Ishikawa (cell line): ENCODE measurements around the gene DNAH7.

Experiments
- CEBPB ChIP-seq: IDR thresholded peaks from 2 replicates; pipeline ENCODE4 v1.6.1; 2012
- RAD21 ChIP-seq: IDR thresholded peaks from 2 replicates; pipeline ENCODE4 v1.6.1; 2012; ENCODE audit warnings: low read depth
- YY1 ChIP-seq: IDR thresholded peaks from 2 replicates; pipeline ENCODE4 v1.6.1; 2012; ENCODE audit warnings: low read depth
- TF ChIP-seq, protein P1 (sequence below): IDR thresholded peaks from 2 replicates; pipeline ENCODE4 v1.6.1; 2012

DNA sequence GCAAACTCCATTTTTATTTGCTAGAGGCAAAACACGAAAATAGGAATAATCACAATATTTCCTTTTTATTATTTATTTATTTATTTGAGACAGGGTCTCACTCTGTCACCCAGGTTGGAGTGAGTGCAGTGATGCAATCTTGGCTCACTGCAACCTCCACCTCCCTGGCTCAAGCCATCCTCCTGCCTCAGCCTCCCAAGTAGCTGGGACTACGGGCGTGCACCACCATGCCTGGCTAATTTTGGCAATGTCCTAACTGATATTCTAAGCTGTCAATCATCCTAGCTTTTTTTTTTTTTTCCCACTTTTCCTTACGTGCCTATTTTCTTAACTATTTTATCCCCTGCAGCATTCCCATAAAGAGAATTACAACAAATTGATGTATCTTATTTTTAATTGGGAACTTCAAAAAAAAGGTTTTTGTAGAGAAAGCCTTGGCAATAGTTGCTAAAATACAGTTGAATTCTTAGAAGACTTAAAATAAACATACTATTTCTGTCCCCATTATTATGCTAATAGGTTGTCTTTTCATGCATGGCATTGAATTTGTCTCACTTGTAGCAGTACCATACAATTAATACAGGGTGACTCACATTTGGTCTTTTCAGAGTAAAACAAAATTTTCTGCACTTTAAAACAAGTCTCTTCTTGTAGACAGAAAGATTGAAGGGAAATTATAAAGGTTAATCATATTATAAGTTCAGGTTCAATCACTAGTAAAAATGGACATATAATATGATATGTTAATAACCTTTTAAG, 258.1 kb downstream of the DNAH7 start:
- no peak for TF ChIP-seq RAD21
- no peak for TF ChIP-seq CEBPB
- TF ChIP-seq, protein P1, sequence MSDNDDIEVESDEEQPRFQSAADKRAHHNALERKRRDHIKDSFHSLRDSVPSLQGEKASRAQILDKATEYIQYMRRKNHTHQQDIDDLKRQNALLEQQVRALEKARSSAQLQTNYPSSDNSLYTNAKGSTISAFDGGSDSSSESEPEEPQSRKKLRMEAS, result no peak
- TF ChIP-seq YY1, result no peak
